HEK293T (cell line): ENCODE data around the gene HBB.

ENCODE experiments used
- BHLHE40 ChIP-seq: fragments of 450-650 bp; IDR thresholded peaks from 2 replicates; pipeline ENCODE4 v1.6.1; 2016; ENCODE audit warnings: mild to moderate bottlenecking, moderate library complexity, borderline replicate concordance
- ELF4 ChIP-seq: fragments of 450-650 bp; IDR thresholded peaks from 2 replicates; pipeline ENCODE4 v1.6.1; 2017; ENCODE audit warnings: antibody characterized with exemption
- FOXK2 ChIP-seq: fragments of 450-650 bp; IDR thresholded peaks from 2 replicates; pipeline ENCODE4 v1.6.1; 2016; ENCODE audit warnings: mild to moderate bottlenecking
- SUZ12 ChIP-seq: fragments of 450-650 bp; IDR thresholded peaks from 2 replicates; pipeline ENCODE4 v1.6.1; 2016; ENCODE audit warnings: mild to moderate bottlenecking

- TF ChIP-seq BHLHE40 (no peak), FOXK2 (no peak), ELF4 (no peak), SUZ12 (no peak)
Measured at GRCh38 chr11:5203366-5203765, 23.5 kb downstream of the HBB start.
